ENCODE results near the gene PLXNA4. TPM values are rescaled to one million over a fixed set of nuclear protein-coding genes. Genes with fewer than 3 reads are reported as not detected.

PLXNA4 gene
- total RNA-seq, 4 donors from 2014 or later: 4.8 to 19.7 (median 10.7) TPM

GRCh38 chr7:132164558-132165125 is 411.6 kb downstream of the PLXNA4 start:
- TF ChIP-seq POLR2A (IDR thresholded peaks at IDR 0.05) (no peak), POLR2AphosphoS5 (IDR thresholded peaks at IDR 0.05) (no peak), EP300 (IDR thresholded peaks at IDR 0.05) (no peak), CTCF (IDR thresholded peaks at IDR 0.05) (no peak)
- Histone ChIP-seq H3K27ac (no peak overlapping the region), H3K27me3 (no peaks in the 10 kb centered on the region), H3K4me3 (no peak overlapping the region), H3K9me3 (no peaks in the 10 kb centered on the region), H3K4me1 (peaks cover 0 to 7% (median 0%) of the 10 kb centered on the region in 3 donors), H3K36me3 (peaks cover 0 to 21% of the 10 kb centered on the region in 2 donors)
- no peak for ATAC-seq
- WGBS, 2 donors (ENCODE audit: low coverage in 1 of 2): 82 to 94% methylated on average over 3 to 6 of the region's 12 CpGs

- WGBS, 2 donors (ENCODE audit: low coverage in 1 of 2): 44 to 66% methylated on average over 6 to 11 of the region's 12 CpGs
- Histone ChIP-seq H3K27me3 (no peaks in the 10 kb centered on the region), H3K9me3 (no peaks in the 10 kb centered on the region), H3K4me3 (no peak overlapping the region), H3K36me3 (peaks cover 0 to 21% of the 10 kb centered on the region in 2 donors), H3K4me1 (peaks cover 0 to 7% (median 0%) of the 10 kb centered on the region in 3 donors), H3K27ac (no peak overlapping the region)
- TF ChIP-seq CTCF (IDR thresholded peaks at IDR 0.05) (no peak), POLR2AphosphoS5 (IDR thresholded peaks at IDR 0.05) (no peak), EP300 (IDR thresholded peaks at IDR 0.05) (no peak), POLR2A (IDR thresholded peaks at IDR 0.05) (no peak)
- ATAC-seq: no peak
Observed at GRCh38 chr7:132162556-132163144, 413.6 kb downstream of the PLXNA4 start.

GRCh38 chr7:132161976-132162375 is 414.3 kb downstream of the PLXNA4 start:
- H3K9me3 ChIP-seq: no peaks in the 10 kb centered on the region
- H3K36me3 ChIP-seq: peaks cover 0 to 27% of the 10 kb centered on the region in 2 donors
- no peak for ATAC-seq
- WGBS, 2 donors (ENCODE audit: low coverage in 1 of 2): 81% methylated on average over 7 of the region's 8 CpGs; no CpG with 5 or more reads in 1 of the 2 donors
- no peak overlapping the region for H3K4me3 ChIP-seq
- no peak overlapping the region for H3K27ac ChIP-seq
- H3K27me3 ChIP-seq: no peaks in the 10 kb centered on the region
- H3K4me1 ChIP-seq: peaks cover 0 to 7% (median 0%) of the 10 kb centered on the region in 3 donors
- TF ChIP-seq CTCF (IDR thresholded peaks at IDR 0.05) (no peak), POLR2A (IDR thresholded peaks at IDR 0.05) (no peak), POLR2AphosphoS5 (IDR thresholded peaks at IDR 0.05) (no peak), EP300 (IDR thresholded peaks at IDR 0.05) (no peak)

- no peaks in the 10 kb centered on the region for H3K9me3 ChIP-seq
- no peak for ATAC-seq
- H3K27ac ChIP-seq: no peak overlapping the region
- H3K4me1 ChIP-seq: peaks cover 0 to 7% (median 0%) of the 10 kb centered on the region in 3 donors
- H3K4me3 ChIP-seq: no peak overlapping the region
- H3K27me3 ChIP-seq: no peaks in the 10 kb centered on the region
- no peak for TF ChIP-seq POLR2AphosphoS5 (IDR thresholded peaks at IDR 0.05)
- TF ChIP-seq POLR2A (IDR thresholded peaks at IDR 0.05): no peak
- TF ChIP-seq EP300 (IDR thresholded peaks at IDR 0.05): no peak
- no CpG with 5 or more reads among the region's 12 CpGs for WGBS, 2 donors (ENCODE audit: low coverage in 1 of 2)
- H3K36me3 ChIP-seq: peaks cover 0 to 31% of the 10 kb centered on the region in 2 donors
Observed at GRCh38 chr7:132161533-132161915, 414.7 kb downstream of the PLXNA4 start.

GRCh38 chr7:132160611-132161532 is 415.4 kb downstream of the PLXNA4 start:
- no peak for ATAC-seq
- H3K27ac ChIP-seq: no peak overlapping the region
- H3K4me1 ChIP-seq: peaks cover 0 to 7% (median 0%) of the 10 kb centered on the region in 3 donors
- H3K27me3 ChIP-seq: no peaks in the 10 kb centered on the region
- no peak overlapping the region for H3K4me3 ChIP-seq
- 65 to 76% methylated on average over 2 to 4 of the region's 10 CpGs for WGBS, 2 donors (ENCODE audit: low coverage in 1 of 2)
- H3K36me3 ChIP-seq: peaks cover 0 to 36% of the 10 kb centered on the region in 2 donors
- H3K9me3 ChIP-seq: no peaks in the 10 kb centered on the region
- TF ChIP-seq CTCF (IDR thresholded peaks at IDR 0.05) (no peak), POLR2AphosphoS5 (IDR thresholded peaks at IDR 0.05) (no peak), POLR2A (IDR thresholded peaks at IDR 0.05) (no peak), EP300 (IDR thresholded peaks at IDR 0.05) (no peak)

All from gastroesophageal sphincter (tissue), 4 donors.